ENCODE measurements around the gene CD300C.

DNA sequence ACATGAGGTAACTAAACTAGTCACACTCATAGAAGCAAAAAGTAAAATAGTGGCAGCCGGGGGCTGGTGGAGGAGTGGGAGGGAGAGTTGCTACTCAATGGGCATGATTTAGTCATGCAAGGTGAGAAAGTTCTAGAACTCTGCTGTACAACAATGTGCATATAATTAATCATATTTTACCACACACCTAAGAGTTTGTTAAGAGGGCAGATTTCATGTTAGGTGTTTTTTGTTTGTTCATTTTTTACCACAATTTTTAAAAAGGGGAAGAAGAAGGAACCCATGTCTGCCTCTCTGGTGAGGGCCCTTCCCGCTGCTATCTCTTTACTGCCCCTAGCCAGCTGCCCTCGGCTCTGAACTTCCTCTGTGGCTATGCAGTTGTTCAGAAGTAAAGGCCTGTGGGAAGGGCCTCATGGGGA, 25.9 kb downstream of the CD300C start:
- TF ChIP-seq, protein P1, sequence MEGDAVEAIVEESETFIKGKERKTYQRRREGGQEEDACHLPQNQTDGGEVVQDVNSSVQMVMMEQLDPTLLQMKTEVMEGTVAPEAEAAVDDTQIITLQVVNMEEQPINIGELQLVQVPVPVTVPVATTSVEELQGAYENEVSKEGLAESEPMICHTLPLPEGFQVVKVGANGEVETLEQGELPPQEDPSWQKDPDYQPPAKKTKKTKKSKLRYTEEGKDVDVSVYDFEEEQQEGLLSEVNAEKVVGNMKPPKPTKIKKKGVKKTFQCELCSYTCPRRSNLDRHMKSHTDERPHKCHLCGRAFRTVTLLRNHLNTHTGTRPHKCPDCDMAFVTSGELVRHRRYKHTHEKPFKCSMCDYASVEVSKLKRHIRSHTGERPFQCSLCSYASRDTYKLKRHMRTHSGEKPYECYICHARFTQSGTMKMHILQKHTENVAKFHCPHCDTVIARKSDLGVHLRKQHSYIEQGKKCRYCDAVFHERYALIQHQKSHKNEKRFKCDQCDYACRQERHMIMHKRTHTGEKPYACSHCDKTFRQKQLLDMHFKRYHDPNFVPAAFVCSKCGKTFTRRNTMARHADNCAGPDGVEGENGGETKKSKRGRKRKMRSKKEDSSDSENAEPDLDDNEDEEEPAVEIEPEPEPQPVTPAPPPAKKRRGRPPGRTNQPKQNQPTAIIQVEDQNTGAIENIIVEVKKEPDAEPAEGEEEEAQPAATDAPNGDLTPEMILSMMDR (IDR thresholded peaks at IDR 0.05) = no peak
- TF ChIP-seq POLR2A (IDR thresholded peaks at IDR 0.05) = no peak
- no peak for TF ChIP-seq POLR2AphosphoS5 (IDR thresholded peaks at IDR 0.05)
